H1 (cell line): ENCODE results near the gene CYTH1. TPM values are rescaled to one million over a fixed set of nuclear protein-coding genes. Genes with fewer than 3 reads are reported as not detected.

Experiments
- CTCF ChIA-PET: fragments of 300-600 bp; sonication (Branson Sonifier 250); formaldehyde crosslinking; loops from one replicate; lab custom pipeline; 2021; ENCODE audit not compliant: partially characterized antibody; lab: Charles Lee
- POLR2A ChIA-PET: fragments of 300-600 bp; sonication (Branson Sonifier 250); formaldehyde crosslinking; loops from one replicate; lab custom pipeline; 2021; ENCODE audit warnings: inconsistent platforms; ENCODE audit not compliant: partially characterized antibody; lab: Charles Lee
- DNase-seq, 2 experiments: peaks; one replicate each; pipeline versions ENCODE4 v3.0.0 to v3.0.0-alpha.2; 2010 to 2022; ENCODE audit warnings: low spot score in 2 of 2, low read depth in 1 of 2, mixed read lengths in 1 of 2
- FAIRE-seq: peaks from 2 replicates; lab custom pipeline; 2011; peaks lifted over from hg19 to GRCh38; lab: Jason Lieb, UNC
- H2AFZ ChIP-seq: 2 replicates; pipeline ENCODE4 v1.8.1; 2012; ENCODE audit warnings: low read length, inconsistent platforms
- H2AK5ac ChIP-seq: 2 replicates; pipeline ENCODE4 v1.6.1; 2013; ENCODE audit warnings: low read depth, low read length
- H2BK120ac ChIP-seq: replicated peaks from 2 replicates; pipeline ENCODE3; 2013; ENCODE audit warnings: low read depth, low read length, inconsistent platforms
- H2BK12ac ChIP-seq: 2 replicates; pipeline ENCODE4 v1.6.1; 2013; ENCODE audit warnings: low read depth, low read length
- H2BK15ac ChIP-seq: 2 replicates; pipeline ENCODE4 v1.6.1; 2013; ENCODE audit warnings: low read length
- H2BK20ac ChIP-seq: 2 replicates; pipeline ENCODE4 v1.6.1; 2013; ENCODE audit warnings: low read length
- H2BK5ac ChIP-seq: 2 replicates; pipeline ENCODE4 v1.6.1; 2013; ENCODE audit warnings: low read depth, low read length
- H3K14ac ChIP-seq: 2 replicates; pipeline ENCODE4 v1.6.1; 2013; ENCODE audit warnings: inconsistent platforms; ENCODE audit not compliant: insufficient read length
- H3K18ac ChIP-seq: 2 replicates; pipeline ENCODE4 v1.6.1; 2013; ENCODE audit warnings: low read length; ENCODE audit errors: extremely low read depth
- H3K23ac ChIP-seq: 2 replicates; pipeline ENCODE4 v1.6.1; 2013; ENCODE audit warnings: inconsistent platforms; ENCODE audit not compliant: insufficient read length
- H3K23me2 ChIP-seq: 2 replicates; pipeline ENCODE4 v1.6.1; 2013; ENCODE audit warnings: low read depth, low read length
- H3K27ac ChIP-seq: 2 replicates; pipeline ENCODE4 v1.6.1; 2011; ENCODE audit warnings: low read depth, low read length, inconsistent platforms
- H3K27me3 ChIP-seq, 4 experiments: replicated peaks in 1 of 4; 1 replicate in 1 of 4; 2 replicates in 3 of 4; pipeline versions ENCODE4 v1.6.1 to v1.8.1; 2011 to 2013; ENCODE audit warnings: low read length in 3 of 4, mild to moderate bottlenecking in 3 of 4, inconsistent platforms in 2 of 4, mixed read lengths in 2 of 4, moderate library complexity in 1 of 4; ENCODE audit not compliant: control insufficient read depth in 3 of 4, insufficient read depth in 3 of 4; ENCODE audit errors: extremely low read depth in 1 of 4
- H3K36me3 ChIP-seq, 4 experiments: 2 replicates each; pipeline versions ENCODE4 v1.6.1 to v1.8.1; 2011 to 2013; ENCODE audit warnings: mild to moderate bottlenecking in 4 of 4, low read length in 3 of 4, moderate library complexity in 2 of 4, control low read depth in 1 of 4, inconsistent platforms in 1 of 4; ENCODE audit not compliant: insufficient read depth in 4 of 4, control insufficient read depth in 2 of 4
- H3K4ac ChIP-seq: replicated peaks from 2 replicates; pipeline ENCODE3; 2013; ENCODE audit warnings: low read length, low read depth, mixed read lengths, inconsistent platforms; ENCODE audit not compliant: insufficient read length
- H3K4me1 ChIP-seq, 4 experiments: replicated peaks in 1 of 4; 1 replicate in 1 of 4; 2 replicates in 3 of 4; pipeline versions ENCODE4 v1.6.1 to v1.8.1; 2011 to 2013; ENCODE audit warnings: low read length in 3 of 4, inconsistent platforms in 2 of 4, mixed read lengths in 1 of 4; ENCODE audit not compliant: insufficient read depth in 4 of 4, control insufficient read depth in 3 of 4
- H3K4me2 ChIP-seq, 2 experiments: 2 replicates each; pipeline versions ENCODE4 v1.6.1 to v1.8.1; 2011 to 2013; ENCODE audit warnings: low read depth in 2 of 2, low read length in 2 of 2, control low read depth in 1 of 2, inconsistent platforms in 1 of 2, mild to moderate bottlenecking in 1 of 2; ENCODE audit not compliant: insufficient read depth in 1 of 2
- H3K4me3 ChIP-seq, 4 experiments: fragments of 200-600, 300-600 bp in 1 of 4; sonication (generic), shearing (Covaris generic), sonication (Bioruptor Twin) in 1 of 4; 2 replicates each; pipeline versions ENCODE4 v1.5.1 to v1.8.1; 2011 to 2016; ENCODE audit warnings: low read length in 4 of 4, low read depth in 3 of 4, control low read depth in 2 of 4, inconsistent platforms in 2 of 4, mild to moderate bottlenecking in 2 of 4, mixed read lengths in 1 of 4, moderate library complexity in 1 of 4; ENCODE audit not compliant: insufficient read depth in 2 of 4; ENCODE audit errors: extremely low read depth in 1 of 4
- H3K56ac ChIP-seq: replicated peaks from 2 replicates; pipeline ENCODE3; 2013; ENCODE audit warnings: low read depth, mild to moderate bottlenecking, mixed read lengths, low read length, inconsistent platforms; ENCODE audit not compliant: insufficient read length
- H3K79me1 ChIP-seq: 2 replicates; pipeline ENCODE4 v1.6.1; 2013; ENCODE audit warnings: low read depth, low read length, control low read depth
- H3K79me2 ChIP-seq, 2 experiments: 2 replicates each; pipeline versions ENCODE4 v1.6.1 to v1.8.1; 2012 to 2013; ENCODE audit warnings: low read length in 2 of 2, mild to moderate bottlenecking in 2 of 2, inconsistent platforms in 1 of 2; ENCODE audit not compliant: insufficient read depth in 2 of 2, control insufficient read depth in 1 of 2
- H3K9ac ChIP-seq, 4 experiments: replicated peaks in 1 of 4; 1 replicate in 1 of 4; 2 replicates in 3 of 4; pipeline versions ENCODE4 v1.6.1 to v1.8.1; 2011 to 2013; ENCODE audit warnings: low read depth in 3 of 4, low read length in 3 of 4, control low read depth in 2 of 4, mild to moderate bottlenecking in 2 of 4, moderate library complexity in 2 of 4, inconsistent platforms in 1 of 4; ENCODE audit errors: extremely low read depth in 1 of 4
- H3K9me3 ChIP-seq, 2 experiments: 2 replicates each; pipeline versions ENCODE4 v1.6.1 to v1.8.1; 2012 to 2013; ENCODE audit warnings: mild to moderate bottlenecking in 2 of 2, moderate library complexity in 2 of 2, control low read depth in 1 of 2, inconsistent platforms in 1 of 2, low read depth in 1 of 2, low read length in 1 of 2, mixed read lengths in 1 of 2; ENCODE audit not compliant: insufficient read depth in 2 of 2
- H4K20me1 ChIP-seq, 2 experiments: replicated peaks in 1 of 2; 2 replicates each; pipeline versions ENCODE3 to v1.8.1; 2011 to 2013; ENCODE audit warnings: inconsistent platforms in 2 of 2, low read length in 2 of 2, mild to moderate bottlenecking in 1 of 2; ENCODE audit not compliant: insufficient read depth in 2 of 2, control insufficient read depth in 1 of 2
- H4K5ac ChIP-seq: 2 replicates; pipeline ENCODE4 v1.6.1; 2013; ENCODE audit warnings: low read length, low read depth, mixed read lengths, inconsistent platforms; ENCODE audit not compliant: insufficient read length
- H4K8ac ChIP-seq: 2 replicates; pipeline ENCODE4 v1.8.0; 2013; ENCODE audit warnings: mild to moderate bottlenecking, moderate library complexity, low read length, inconsistent platforms; ENCODE audit not compliant: insufficient read depth; ENCODE audit errors: extremely low read depth
- H4K91ac ChIP-seq: replicated peaks from 2 replicates; pipeline ENCODE3; 2013; ENCODE audit warnings: low read length, mixed read lengths, inconsistent platforms; ENCODE audit not compliant: insufficient read length
- BACH1 ChIP-seq: IDR thresholded peaks from 2 replicates; pipeline ENCODE4 v1.6.1; 2012; ENCODE audit warnings: low read length, improper control_type of control experiment
- CBX8 ChIP-seq: fragments of 300-800, 300-1000 bp; sonication (generic); IDR thresholded peaks from 2 replicates; pipeline ENCODE4 v1.7.1; 2016; ENCODE audit warnings: low read depth, low read length, borderline replicate concordance
- CREB1 ChIP-seq: IDR thresholded peaks from 2 replicates; pipeline ENCODE4 v1.6.1; 2012; ENCODE audit warnings: inconsistent platforms
- EGR1 ChIP-seq: IDR thresholded peaks from 2 replicates; pipeline ENCODE4 v1.6.1; 2011; ENCODE audit warnings: low read depth, low read length, borderline replicate concordance
- EP300 ChIP-seq, 2 experiments: IDR thresholded peaks; 1 replicate in 1 of 2; 2 replicates in 1 of 2; pipeline ENCODE4 v1.6.1; 2011 to 2012; ENCODE audit warnings: low read depth in 2 of 2, low read length in 2 of 2, mild to moderate bottlenecking in 2 of 2, borderline replicate concordance in 1 of 2, inconsistent platforms in 1 of 2, moderate library complexity in 1 of 2
- GABPA ChIP-seq: IDR thresholded peaks from 2 replicates; pipeline ENCODE4 v1.6.1; 2011; ENCODE audit warnings: mild to moderate bottlenecking, low read length, moderate library complexity, borderline replicate concordance; ENCODE audit not compliant: insufficient read depth
- GTF2F1 ChIP-seq: IDR thresholded peaks from 2 replicates; pipeline ENCODE4 v1.6.1; 2012; ENCODE audit warnings: low read depth, low read length, improper control_type of control experiment, borderline replicate concordance
- POLR2AphosphoS5 ChIP-seq: IDR thresholded peaks from 2 replicates; pipeline ENCODE4 v1.6.1; 2011; ENCODE audit warnings: low read depth, low read length
- SIN3A ChIP-seq, 2 experiments: IDR thresholded peaks in 1 of 2; conservative IDR thresholded peaks in 1 of 2; 2 replicates each; pipeline ENCODE4 v1.6.1; 2011 to 2012; ENCODE audit warnings: low read length in 2 of 2, improper control_type of control experiment in 1 of 2, low read depth in 1 of 2, mild to moderate bottlenecking in 1 of 2
- TCF12 ChIP-seq: IDR thresholded peaks from 2 replicates; pipeline ENCODE4 v1.6.1; 2011; ENCODE audit warnings: low read depth, mild to moderate bottlenecking, low read length
- WGBS, 2 experiments: shearing (Covaris generic) in 1 of 2; methylation state at CpG; one replicate each; pipeline versions ENCODE4 v1.1.6 to v1.1.7; 2013 to 2015; ENCODE audit warnings: low lambda C conversion rate in 2 of 2, mixed read lengths in 2 of 2, inconsistent platforms in 1 of 2, low coverage in 1 of 2, missing lambda C conversion rate in 1 of 2; ENCODE audit not compliant: insufficient replicate concordance in 2 of 2, insufficient coverage in 1 of 2, insufficient read length in 1 of 2; ENCODE audit errors: extremely low coverage in 1 of 2, missing lambda C conversion rate in 1 of 2; 5-methylcytosine and 5-hydroxymethylcytosine counted together
- polyA plus RNA-seq, 7 experiments: library from polyadenylated mRNA; depleted of rRNA in 3 of 7; stranded (reverse) in 5 of 7; unstranded in 2 of 7; fragments of >200 nt in 5 of 7; fragments of 200-250 nt in 2 of 7; gene quantifications; 1 replicate in 5 of 7; 2 replicates in 1 of 7; 4 replicates in 1 of 7; pipeline versions ENCODE4 v1.2.1 to v1.2.3, GENCODE V29; 2011 to 2013; ENCODE audit warnings: missing spikeins in 2 of 7, mixed read lengths in 2 of 7
- total RNA-seq: library from RNA; stranded (reverse); fragmentation: NEBNext Ultra II Directional; extraction: Animal tissue kit (Norgen Biotek cat#: 25700); gene quantifications from 2 replicates; pipeline ENCODE4 v1.2.1, GENCODE V29; 2021
- TF ChIP-seq, protein P1 (sequence below): IDR thresholded peaks from 2 replicates; pipeline ENCODE4 v1.6.1; 2011; ENCODE audit warnings: low read depth, mild to moderate bottlenecking, low read length; ENCODE audit not compliant: insufficient read depth

The CYTH1 gene
- total and polyA plus RNA-seq, 2 of the 8 experiments (the other 6 are each of a cell fraction or from before 2014, with no cell fraction given), result 12.8 to 14.8 TPM

DNA sequence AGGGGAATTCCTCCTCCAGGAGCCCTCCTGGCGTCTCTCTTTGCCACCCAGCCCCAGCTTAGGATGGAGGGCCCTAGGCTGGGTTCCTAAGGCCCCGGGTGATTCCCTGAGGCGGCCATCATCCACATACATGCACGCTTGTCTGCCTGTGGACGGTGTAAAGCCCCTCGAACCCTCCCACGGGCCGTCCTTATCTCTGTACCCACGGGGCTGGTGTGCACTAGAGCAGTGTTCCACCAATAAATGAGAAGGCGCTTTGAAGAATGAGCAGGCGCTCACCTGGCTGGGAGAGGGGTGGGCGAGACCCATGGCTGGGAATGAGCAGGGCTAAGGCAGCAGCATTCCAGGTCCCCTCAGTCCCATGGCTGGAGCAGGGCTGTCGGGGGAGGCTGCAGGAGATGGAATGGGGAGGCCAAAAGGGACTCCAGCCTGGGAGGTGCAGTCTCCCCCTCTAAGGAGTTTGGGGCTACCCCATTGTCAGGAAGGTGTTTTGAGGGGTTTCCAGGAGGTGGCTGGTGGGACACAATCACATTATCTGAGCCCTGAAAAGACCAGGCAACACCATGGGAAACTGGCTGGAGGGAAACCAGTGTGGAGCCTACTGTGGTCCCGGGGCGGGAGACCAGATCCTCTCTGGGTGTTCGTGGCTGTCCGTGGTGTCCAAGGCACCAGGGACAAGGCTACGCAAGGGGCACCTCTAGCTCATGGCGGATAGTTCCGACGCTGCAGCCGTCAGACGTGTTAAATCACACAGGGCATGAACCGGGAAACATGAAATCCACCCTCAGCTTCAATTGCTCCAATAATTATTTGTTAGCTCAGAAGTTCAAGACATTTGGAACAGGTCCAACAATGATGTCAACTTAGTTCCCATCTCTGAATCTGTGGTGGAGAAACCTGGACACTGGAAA lies 117.3 kb downstream of the CYTH1 start:
- DNase-seq (no peak), FAIRE-seq (no peak)
- Histone ChIP-seq H2BK15ac (no peak overlapping the region), H3K23ac (no peak overlapping the region), H3K4me1 (no peaks in the 10 kb centered on the region; a peak in 1 of 7 replicates), H4K5ac (no peak overlapping the region), H2BK12ac (no peak overlapping the region), H4K8ac (no peak overlapping the region; the same call in 1 of the 2 replicates), H3K27me3 (no peaks in the 10 kb centered on the region), H3K14ac (no peak overlapping the region), H3K56ac (no peak overlapping the region), H3K36me3 (no peaks in the 10 kb centered on the region), H2BK5ac (no peak overlapping the region), H3K18ac (no peak overlapping the region), H3K79me2 (no peaks in the 10 kb centered on the region), H3K9ac (no peak overlapping the region), H3K4me2 (no peak overlapping the region), H3K27ac (no peak overlapping the region), H2BK20ac (no peak overlapping the region), H3K4me3 (no peak overlapping the region), H3K79me1 (no peaks in the 10 kb centered on the region), H2AFZ (no peak overlapping the region), H2BK120ac (no peak overlapping the region), H4K20me1 (no peaks in the 10 kb centered on the region), H3K23me2 (no peaks in the 10 kb centered on the region; the same call in 1 of the 2 replicates), H3K4ac (no peak overlapping the region), H4K91ac (no peak overlapping the region), H3K9me3 (no peaks in the 10 kb centered on the region), H2AK5ac (no peak overlapping the region)
- CTCF ChIA-PET, result interaction anchor here (1.3 to 3.1 kb wide), 4 partner anchors 11 to 105 kb away, joined by 3 to 13 read pairs (median 4); no protein-coding TSS in a partner anchor
- POLR2A ChIA-PET, result interaction anchor here (1.6 to 1.8 kb wide), 2 partner anchors 10 to 15 kb away, joined by 3 to 4 read pairs; no protein-coding TSS in a partner anchor
- 95% methylated on average over 24 of the region's 24 CpGs; no CpG with 5 or more reads in 1 of the 2 experiments for WGBS, 2 experiments
- TF ChIP-seq TCF12 (no peak), CBX8 (no peak), EP300 (IDR thresholded peaks at IDR 0.05; ENCODE audit: borderline replicate concordance in 1 of 2, low read depth in 2 of 2, low read length in 2 of 2) (no peak), POLR2AphosphoS5 (no peak), SIN3A (conservative IDR thresholded peaks at IDR 0.05 in 1 of 2, IDR thresholded peaks at IDR 0.05 in 1 of 2; ENCODE audit: low read depth in 1 of 2, low read length in 2 of 2) (no peak), GTF2F1 (no peak), CREB1 (no peak), EGR1 (no peak), BACH1 (no peak), GABPA (no peak)
- TF ChIP-seq, protein P1, sequence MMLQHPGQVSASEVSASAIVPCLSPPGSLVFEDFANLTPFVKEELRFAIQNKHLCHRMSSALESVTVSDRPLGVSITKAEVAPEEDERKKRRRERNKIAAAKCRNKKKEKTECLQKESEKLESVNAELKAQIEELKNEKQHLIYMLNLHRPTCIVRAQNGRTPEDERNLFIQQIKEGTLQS, result no peak
